ENCODE data around the gene DMRT1.

DMRT1 gene

DNA sequence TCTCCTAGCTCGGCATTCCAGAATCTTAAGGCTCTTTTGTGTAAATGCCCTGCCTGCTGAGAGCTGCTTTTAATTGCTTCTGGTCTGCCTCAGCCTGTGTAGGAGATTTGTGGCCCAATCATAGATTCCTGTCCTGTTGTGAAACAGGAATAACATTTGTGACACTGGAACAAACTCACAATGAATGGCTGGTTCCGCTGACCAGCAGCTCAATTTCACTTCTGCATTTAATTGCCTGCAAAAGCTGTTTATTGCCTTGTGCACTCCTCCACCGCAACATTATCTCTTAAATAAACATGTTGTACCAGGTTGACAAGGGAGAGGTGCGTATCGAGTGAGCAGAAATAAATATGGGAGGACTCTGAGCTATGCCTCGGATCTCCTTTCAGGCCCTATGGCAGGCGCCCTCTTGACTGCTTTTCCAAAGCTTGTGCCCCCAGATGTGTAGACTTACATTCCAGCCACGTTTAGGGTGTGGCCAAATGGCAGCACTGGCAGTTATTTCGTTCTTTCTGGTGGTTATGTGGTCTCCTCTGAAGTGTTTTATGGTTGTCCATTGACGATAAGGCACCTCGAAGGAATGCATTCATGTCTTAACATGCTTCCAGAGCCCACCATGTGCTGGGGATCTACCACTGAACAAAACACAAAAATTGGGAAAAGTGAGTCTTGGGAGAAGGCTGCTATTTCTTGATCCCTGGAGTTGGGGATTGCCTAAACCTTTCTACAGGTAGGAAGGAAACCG, 58.1 kb downstream of the DMRT1 start:
- no peak overlapping the region for H3K4me3 ChIP-seq (ENCODE audit: low read depth, low read length)
- no peak for DNase-seq
- H3K36me3 ChIP-seq, result no peaks in the 10 kb centered on the region
- H3K9me3 ChIP-seq (ENCODE audit: severe bottlenecking), result no peaks in the 10 kb centered on the region
- TF ChIP-seq, protein P1, sequence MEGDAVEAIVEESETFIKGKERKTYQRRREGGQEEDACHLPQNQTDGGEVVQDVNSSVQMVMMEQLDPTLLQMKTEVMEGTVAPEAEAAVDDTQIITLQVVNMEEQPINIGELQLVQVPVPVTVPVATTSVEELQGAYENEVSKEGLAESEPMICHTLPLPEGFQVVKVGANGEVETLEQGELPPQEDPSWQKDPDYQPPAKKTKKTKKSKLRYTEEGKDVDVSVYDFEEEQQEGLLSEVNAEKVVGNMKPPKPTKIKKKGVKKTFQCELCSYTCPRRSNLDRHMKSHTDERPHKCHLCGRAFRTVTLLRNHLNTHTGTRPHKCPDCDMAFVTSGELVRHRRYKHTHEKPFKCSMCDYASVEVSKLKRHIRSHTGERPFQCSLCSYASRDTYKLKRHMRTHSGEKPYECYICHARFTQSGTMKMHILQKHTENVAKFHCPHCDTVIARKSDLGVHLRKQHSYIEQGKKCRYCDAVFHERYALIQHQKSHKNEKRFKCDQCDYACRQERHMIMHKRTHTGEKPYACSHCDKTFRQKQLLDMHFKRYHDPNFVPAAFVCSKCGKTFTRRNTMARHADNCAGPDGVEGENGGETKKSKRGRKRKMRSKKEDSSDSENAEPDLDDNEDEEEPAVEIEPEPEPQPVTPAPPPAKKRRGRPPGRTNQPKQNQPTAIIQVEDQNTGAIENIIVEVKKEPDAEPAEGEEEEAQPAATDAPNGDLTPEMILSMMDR (IDR thresholded peaks at IDR 0.05; ENCODE audit: low read depth, low read length), result no peak
- H3K27ac ChIP-seq, result no peak overlapping the region
- no peaks in the 10 kb centered on the region for H3K27me3 ChIP-seq (ENCODE audit: insufficient read depth, low read depth, severe bottlenecking)

DNA sequence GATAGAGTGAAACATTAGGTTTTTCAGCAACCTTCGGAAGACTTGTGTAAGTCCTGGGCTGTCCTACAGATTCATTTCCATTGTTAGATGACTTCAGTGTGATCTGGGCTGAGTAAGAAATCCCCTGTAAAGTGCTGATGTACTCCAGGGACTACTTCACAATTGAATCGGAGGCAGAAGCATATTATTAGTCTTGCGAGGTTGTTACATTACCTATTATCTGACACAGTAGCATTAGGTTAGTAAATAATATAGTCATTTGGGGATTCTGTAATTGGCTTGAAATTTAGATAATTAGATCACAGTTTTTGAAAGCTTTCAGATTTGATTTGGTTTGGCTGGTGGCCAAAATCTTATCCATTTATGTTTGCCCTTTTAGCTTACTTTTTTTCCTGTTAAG, 62.4 kb downstream of the DMRT1 start:
- Histone ChIP-seq H3K36me3 (no peaks in the 10 kb centered on the region), H3K27ac (no peak overlapping the region), H3K27me3 (ENCODE audit: insufficient read depth, low read depth, severe bottlenecking) (no peaks in the 10 kb centered on the region), H3K4me3 (ENCODE audit: low read depth, low read length) (no peak overlapping the region), H3K9me3 (ENCODE audit: severe bottlenecking) (no peaks in the 10 kb centered on the region)
- TF ChIP-seq, protein P1 (IDR thresholded peaks at IDR 0.05; ENCODE audit: low read depth, low read length), result no peak
- DNase-seq, result no peak

DNA sequence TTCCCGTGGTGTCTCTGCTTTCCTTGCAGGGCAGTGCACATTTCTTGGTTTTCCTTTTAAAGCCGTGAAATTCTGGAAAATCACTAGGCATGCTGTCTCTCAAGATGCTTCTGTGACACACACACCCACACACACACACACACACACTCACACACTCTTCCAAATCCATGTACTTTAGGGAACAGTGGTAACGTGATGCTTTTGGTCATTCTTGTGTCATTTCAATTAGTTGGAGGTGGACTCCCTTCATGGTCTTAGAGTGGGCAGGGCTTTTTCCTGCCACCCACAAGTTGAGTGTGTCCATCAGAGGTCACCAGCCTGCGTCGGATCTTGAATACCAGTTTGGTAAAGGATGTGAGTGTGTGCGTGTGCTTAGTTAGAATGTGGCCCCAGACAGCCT, 64.4 kb downstream of the DMRT1 start:
- Histone ChIP-seq H3K9me3 (ENCODE audit: severe bottlenecking) (no peaks in the 10 kb centered on the region), H3K36me3 (no peaks in the 10 kb centered on the region), H3K27ac (no peak overlapping the region), H3K4me3 (ENCODE audit: low read depth, low read length) (no peak overlapping the region), H3K27me3 (ENCODE audit: insufficient read depth, low read depth, severe bottlenecking) (no peaks in the 10 kb centered on the region)
- TF ChIP-seq, protein P1 (IDR thresholded peaks at IDR 0.05; ENCODE audit: low read depth, low read length), result no peak
- no peak for DNase-seq

DNA sequence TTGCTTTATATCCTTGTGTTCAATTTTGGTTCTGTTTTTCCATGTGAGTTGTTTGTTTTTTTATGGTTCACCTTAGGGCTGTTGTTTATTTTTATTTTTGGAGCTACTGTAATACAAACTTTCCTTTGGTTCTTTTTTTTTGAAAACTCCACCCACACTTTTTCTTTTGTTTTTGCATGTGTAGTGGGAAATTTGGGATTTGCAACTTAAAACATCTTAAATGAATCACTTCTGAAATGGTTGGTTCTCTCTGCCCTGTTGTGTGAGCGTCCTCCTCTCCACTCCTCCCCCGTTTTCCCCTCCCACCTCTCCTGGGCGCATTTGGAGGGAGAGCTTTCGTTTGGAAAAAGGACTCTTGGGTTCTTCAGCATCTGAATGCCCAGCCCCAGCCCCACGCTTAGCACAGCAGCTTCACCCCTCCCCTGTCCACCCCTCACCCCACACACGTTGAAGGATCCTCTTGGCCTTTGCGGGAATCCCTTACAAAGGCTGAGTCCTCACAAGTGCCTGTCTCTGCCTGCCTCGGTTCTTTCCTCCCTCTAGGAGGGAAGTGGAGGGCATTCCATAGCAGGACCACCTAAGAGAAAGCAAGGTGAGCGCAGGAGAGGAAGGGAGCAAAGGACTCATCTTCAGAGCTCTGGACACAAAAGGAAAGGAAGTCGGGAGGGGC, 67.2 kb downstream of the DMRT1 start:
- Histone ChIP-seq H3K4me3 (ENCODE audit: low read depth, low read length) (no peak overlapping the region), H3K27me3 (ENCODE audit: insufficient read depth, low read depth, severe bottlenecking) (no peaks in the 10 kb centered on the region), H3K27ac (no peak overlapping the region), H3K36me3 (no peaks in the 10 kb centered on the region), H3K9me3 (ENCODE audit: severe bottlenecking) (no peaks in the 10 kb centered on the region)
- no peak for DNase-seq
- TF ChIP-seq, protein P1 (IDR thresholded peaks at IDR 0.05; ENCODE audit: low read depth, low read length), result no peak

DNA sequence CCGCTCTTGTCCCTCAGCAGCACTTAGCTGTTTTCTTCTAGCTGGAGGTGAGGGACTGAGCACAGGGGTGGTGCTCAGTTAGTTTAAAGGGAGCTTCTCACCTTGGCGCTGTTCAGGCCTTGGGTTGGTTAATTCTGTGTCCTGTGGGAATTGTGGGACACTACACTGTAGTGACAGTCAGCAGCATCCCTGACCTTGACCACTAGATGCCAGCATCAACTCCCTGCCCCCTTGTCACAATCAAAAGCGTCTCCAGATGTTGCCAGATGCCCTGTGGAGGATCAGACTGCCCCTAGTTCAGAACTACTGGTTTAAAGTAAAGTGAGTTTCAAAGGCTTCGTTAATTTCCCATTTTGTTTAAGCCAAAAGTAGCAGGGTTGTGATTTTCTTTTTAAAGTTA, 69.5 kb downstream of the DMRT1 start:
- Histone ChIP-seq H3K4me3 (ENCODE audit: low read depth, low read length) (no peak overlapping the region), H3K9me3 (ENCODE audit: severe bottlenecking) (no peaks in the 10 kb centered on the region), H3K27ac (no peak overlapping the region), H3K27me3 (ENCODE audit: insufficient read depth, low read depth, severe bottlenecking) (no peaks in the 10 kb centered on the region), H3K36me3 (no peaks in the 10 kb centered on the region)
- TF ChIP-seq, protein P1 (IDR thresholded peaks at IDR 0.05; ENCODE audit: low read depth, low read length), result peak; percentile 60
- peak; percentile 33 for DNase-seq
